ENCODE data around the gene FOXR1.
A peak's percentile ranks its signal among the peaks of the same experiment; 100 is the strongest.

FOXR1 gene

GRCh38 chr11:119024430-119025098, 53.0 kb downstream of the FOXR1 start:
- Histone ChIP-seq H3K36me3 (ENCODE audit: insufficient read depth, low read length) (peaks cover 19% of the 10 kb centered on the region), H3K4me1 (ENCODE audit: insufficient read depth, low read length) (peaks cover 18% of the 10 kb centered on the region; the same call in 1 of the 2 replicates), H3K9ac (ENCODE audit: low read depth, low read length) (no peak overlapping the region)

GRCh38 chr11:119025099-119025473, 53.5 kb downstream of the FOXR1 start:
- Histone ChIP-seq H3K9ac (ENCODE audit: low read depth, low read length) (no peak overlapping the region), H3K36me3 (ENCODE audit: insufficient read depth, low read length) (peaks cover 19% of the 10 kb centered on the region), H3K4me1 (ENCODE audit: insufficient read depth, low read length) (peaks cover 16% of the 10 kb centered on the region; the same call in 1 of the 2 replicates)

More at GRCh38 chr11:119024430-119025098, 53.0 kb downstream of the FOXR1 start:
- H3K9me3 ChIP-seq (ENCODE audit: control insufficient read depth, insufficient read depth, low read length): no peaks in the 10 kb centered on the region

GRCh38 chr11:119025541-119025940, 54.0 kb downstream of the FOXR1 start:
- Histone ChIP-seq H3K36me3 (ENCODE audit: insufficient read depth, low read length) (peaks cover 19% of the 10 kb centered on the region), H3K9ac (ENCODE audit: low read depth, low read length) (no peak overlapping the region), H3K4me1 (ENCODE audit: insufficient read depth, low read length) (peaks cover 16% of the 10 kb centered on the region; the same call in 1 of the 2 replicates), H3K9me3 (ENCODE audit: control insufficient read depth, insufficient read depth, low read length) (no peaks in the 10 kb centered on the region)

More at GRCh38 chr11:119025099-119025473, 53.5 kb downstream of the FOXR1 start:
- H3K9me3 ChIP-seq (ENCODE audit: control insufficient read depth, insufficient read depth, low read length): no peaks in the 10 kb centered on the region

GRCh38 chr11:119025978-119026766, 54.6 kb downstream of the FOXR1 start:
- no peaks in the 10 kb centered on the region for H3K9me3 ChIP-seq (ENCODE audit: control insufficient read depth, insufficient read depth, low read length)
- peaks cover 16% of the 10 kb centered on the region; the same call in 1 of the 2 replicates for H3K4me1 ChIP-seq (ENCODE audit: insufficient read depth, low read length)
- H3K9ac ChIP-seq (ENCODE audit: low read depth, low read length): no peak overlapping the region
- peaks cover 18% of the 10 kb centered on the region for H3K36me3 ChIP-seq (ENCODE audit: insufficient read depth, low read length)

GRCh38 chr11:119026970-119027369, 55.4 kb downstream of the FOXR1 start:
- Histone ChIP-seq H3K9ac (ENCODE audit: low read depth, low read length) (no peak overlapping the region), H3K4me1 (ENCODE audit: insufficient read depth, low read length) (peaks cover 16% of the 10 kb centered on the region; the same call in 1 of the 2 replicates), H3K36me3 (ENCODE audit: insufficient read depth, low read length) (peaks cover 11% of the 10 kb centered on the region), H3K9me3 (ENCODE audit: control insufficient read depth, insufficient read depth, low read length) (no peaks in the 10 kb centered on the region)

- Histone ChIP-seq H3K9me3 (ENCODE audit: control insufficient read depth, insufficient read depth, low read length) (no peaks in the 10 kb centered on the region), H3K9ac (ENCODE audit: low read depth, low read length) (no peak overlapping the region), H3K36me3 (ENCODE audit: insufficient read depth, low read length) (peaks cover 11% of the 10 kb centered on the region), H3K4me1 (ENCODE audit: insufficient read depth, low read length) (peaks cover 16% of the 10 kb centered on the region; the same call in 1 of the 2 replicates)
Measured at GRCh38 chr11:119027561-119028345, 56.2 kb downstream of the FOXR1 start.

GRCh38 chr11:119028346-119029068, 56.9 kb downstream of the FOXR1 start:
- Histone ChIP-seq H3K36me3 (ENCODE audit: insufficient read depth, low read length) (peaks cover 11% of the 10 kb centered on the region), H3K9me3 (ENCODE audit: control insufficient read depth, insufficient read depth, low read length) (no peaks in the 10 kb centered on the region), H3K4me1 (ENCODE audit: insufficient read depth, low read length) (peaks cover 16% of the 10 kb centered on the region; the same call in 1 of the 2 replicates), H3K9ac (ENCODE audit: low read depth, low read length) (no peak overlapping the region)

- Histone ChIP-seq H3K9ac (ENCODE audit: low read depth, low read length) (peak overlapping the region; percentile 82; the same call in 1 of the 2 replicates), H3K4me1 (ENCODE audit: insufficient read depth, low read length) (peaks cover 16% of the 10 kb centered on the region; the same call in 1 of the 2 replicates), H3K9me3 (ENCODE audit: control insufficient read depth, insufficient read depth, low read length) (no peaks in the 10 kb centered on the region), H3K36me3 (ENCODE audit: insufficient read depth, low read length) (peaks cover 11% of the 10 kb centered on the region)
Measured at GRCh38 chr11:119029069-119029339, 57.4 kb downstream of the FOXR1 start.

GRCh38 chr11:119029340-119030028, 57.9 kb downstream of the FOXR1 start:
- H3K9me3 ChIP-seq (ENCODE audit: control insufficient read depth, insufficient read depth, low read length): no peaks in the 10 kb centered on the region
- peaks cover 15% of the 10 kb centered on the region; the same call in 1 of the 2 replicates for H3K4me1 ChIP-seq (ENCODE audit: insufficient read depth, low read length)
- peak overlapping the region; percentile 82 for H3K9ac ChIP-seq (ENCODE audit: low read depth, low read length)

GRCh38 chr11:119030029-119030328, 58.4 kb downstream of the FOXR1 start:
- H3K36me3 ChIP-seq (ENCODE audit: insufficient read depth, low read length): peaks cover 11% of the 10 kb centered on the region
- peaks cover 12% of the 10 kb centered on the region; the same call in 1 of the 2 replicates for H3K4me1 ChIP-seq (ENCODE audit: insufficient read depth, low read length)
- no peaks in the 10 kb centered on the region for H3K9me3 ChIP-seq (ENCODE audit: control insufficient read depth, insufficient read depth, low read length)
- peak overlapping the region; percentile 82 for H3K9ac ChIP-seq (ENCODE audit: low read depth, low read length)

More at GRCh38 chr11:119029340-119030028, 57.9 kb downstream of the FOXR1 start:
- H3K36me3 ChIP-seq (ENCODE audit: insufficient read depth, low read length): peaks cover 11% of the 10 kb centered on the region

- Histone ChIP-seq H3K9ac (ENCODE audit: low read depth, low read length) (peak within 1 kb of the TSS; percentile 82), H3K36me3 (ENCODE audit: insufficient read depth, low read length) (peaks cover 8% of the 10 kb centered on the region), H3K9me3 (ENCODE audit: control insufficient read depth, insufficient read depth, low read length) (no peaks in the 10 kb centered on the region), H3K4me1 (ENCODE audit: insufficient read depth, low read length) (peaks cover 12% of the 10 kb centered on the region; the same call in 1 of the 2 replicates)
Measured at GRCh38 chr11:119030329-119031047, 58.9 kb downstream of the FOXR1 start, which contains the start of gene SLC37A4. SLC37A4 (minus strand) TSS chr11:119030877.
